ENCODE measurements around the gene TLK1.
A peak's percentile ranks its signal among the peaks of the same experiment; 100 is the strongest.

The TLK1 gene

GRCh38 chr2:171004363-171004762 lies 156.3 kb downstream of the TLK1 start:
- no peak for TF ChIP-seq CTCF (conservative IDR thresholded peaks at IDR 0.05)
- no peak overlapping the region for H3K27ac ChIP-seq

GRCh38 chr2:170999654-171000053 lies 161.0 kb downstream of the TLK1 start:
- no peak for TF ChIP-seq CTCF (conservative IDR thresholded peaks at IDR 0.05)
- peak overlapping the region; percentile 75 for H3K27ac ChIP-seq

- no peak for TF ChIP-seq CTCF (conservative IDR thresholded peaks at IDR 0.05)
- peak overlapping the region; percentile 75 for H3K27ac ChIP-seq
Measured at GRCh38 chr2:170997893-170998597, 162.6 kb downstream of the TLK1 start.

- TF ChIP-seq CTCF (conservative IDR thresholded peaks at IDR 0.05) = no peak
- H3K27ac ChIP-seq = peak overlapping the region; percentile 75
Measured at GRCh38 chr2:170996316-170996715, 164.4 kb downstream of the TLK1 start.

- no peak overlapping the region for H3K27ac ChIP-seq
- no peak for TF ChIP-seq CTCF (conservative IDR thresholded peaks at IDR 0.05)
Measured at GRCh38 chr2:170991398-170992182, 169.1 kb downstream of the TLK1 start.

- H3K27ac ChIP-seq = no peak overlapping the region
- TF ChIP-seq CTCF (conservative IDR thresholded peaks at IDR 0.05) = no peak
Measured at GRCh38 chr2:170986566-170987258, 174.0 kb downstream of the TLK1 start.

- no peak for TF ChIP-seq CTCF (conservative IDR thresholded peaks at IDR 0.05)
- H3K27ac ChIP-seq = no peak overlapping the region
Measured at GRCh38 chr2:170985407-170985806, 175.3 kb downstream of the TLK1 start.
